H1 (cell line): ENCODE measurements around the gene DYNC2I2. TPM values are rescaled to one million over a fixed set of nuclear protein-coding genes. Genes with fewer than 3 reads are reported as not detected.

Experiments used
- CTCF ChIA-PET: fragments of 300-600 bp; sonication (Branson Sonifier 250); formaldehyde crosslinking; loops from one replicate; lab custom pipeline; 2021; ENCODE audit not compliant: partially characterized antibody; lab: Charles Lee
- POLR2A ChIA-PET: fragments of 300-600 bp; sonication (Branson Sonifier 250); formaldehyde crosslinking; loops from one replicate; lab custom pipeline; 2021; ENCODE audit warnings: inconsistent platforms; ENCODE audit not compliant: partially characterized antibody; lab: Charles Lee
- DNase-seq, 2 experiments: peaks; one replicate each; pipeline versions ENCODE4 v3.0.0 to v3.0.0-alpha.2; 2010 to 2022; ENCODE audit warnings: low spot score in 2 of 2, low read depth in 1 of 2, mixed read lengths in 1 of 2
- FAIRE-seq: peaks from 2 replicates; lab custom pipeline; 2011; peaks lifted over from hg19 to GRCh38; lab: Jason Lieb, UNC
- H2AFZ ChIP-seq: 2 replicates; pipeline ENCODE4 v1.8.1; 2012; ENCODE audit warnings: low read length, inconsistent platforms
- H2AK5ac ChIP-seq: 2 replicates; pipeline ENCODE4 v1.6.1; 2013; ENCODE audit warnings: low read depth, low read length
- H2BK120ac ChIP-seq: replicated peaks from 2 replicates; pipeline ENCODE3; 2013; ENCODE audit warnings: low read depth, low read length, inconsistent platforms
- H2BK12ac ChIP-seq: 2 replicates; pipeline ENCODE4 v1.6.1; 2013; ENCODE audit warnings: low read depth, low read length
- H2BK15ac ChIP-seq: 2 replicates; pipeline ENCODE4 v1.6.1; 2013; ENCODE audit warnings: low read length
- H2BK20ac ChIP-seq: 2 replicates; pipeline ENCODE4 v1.6.1; 2013; ENCODE audit warnings: low read length
- H2BK5ac ChIP-seq: 2 replicates; pipeline ENCODE4 v1.6.1; 2013; ENCODE audit warnings: low read depth, low read length
- H3K14ac ChIP-seq: 2 replicates; pipeline ENCODE4 v1.6.1; 2013; ENCODE audit warnings: inconsistent platforms; ENCODE audit not compliant: insufficient read length
- H3K18ac ChIP-seq: 2 replicates; pipeline ENCODE4 v1.6.1; 2013; ENCODE audit warnings: low read length; ENCODE audit errors: extremely low read depth
- H3K23ac ChIP-seq: 2 replicates; pipeline ENCODE4 v1.6.1; 2013; ENCODE audit warnings: inconsistent platforms; ENCODE audit not compliant: insufficient read length
- H3K23me2 ChIP-seq: 2 replicates; pipeline ENCODE4 v1.6.1; 2013; ENCODE audit warnings: low read depth, low read length
- H3K27ac ChIP-seq: 2 replicates; pipeline ENCODE4 v1.6.1; 2011; ENCODE audit warnings: low read depth, low read length, inconsistent platforms
- H3K27me3 ChIP-seq, 4 experiments: replicated peaks in 1 of 4; 1 replicate in 1 of 4; 2 replicates in 3 of 4; pipeline versions ENCODE4 v1.6.1 to v1.8.1; 2011 to 2013; ENCODE audit warnings: low read length in 3 of 4, mild to moderate bottlenecking in 3 of 4, inconsistent platforms in 2 of 4, mixed read lengths in 2 of 4, moderate library complexity in 1 of 4; ENCODE audit not compliant: control insufficient read depth in 3 of 4, insufficient read depth in 3 of 4; ENCODE audit errors: extremely low read depth in 1 of 4
- H3K36me3 ChIP-seq, 4 experiments: 2 replicates each; pipeline versions ENCODE4 v1.6.1 to v1.8.1; 2011 to 2013; ENCODE audit warnings: mild to moderate bottlenecking in 4 of 4, low read length in 3 of 4, moderate library complexity in 2 of 4, control low read depth in 1 of 4, inconsistent platforms in 1 of 4; ENCODE audit not compliant: insufficient read depth in 4 of 4, control insufficient read depth in 2 of 4
- H3K4ac ChIP-seq: replicated peaks from 2 replicates; pipeline ENCODE3; 2013; ENCODE audit warnings: low read length, low read depth, mixed read lengths, inconsistent platforms; ENCODE audit not compliant: insufficient read length
- H3K4me1 ChIP-seq, 4 experiments: replicated peaks in 1 of 4; 1 replicate in 1 of 4; 2 replicates in 3 of 4; pipeline versions ENCODE4 v1.6.1 to v1.8.1; 2011 to 2013; ENCODE audit warnings: low read length in 3 of 4, inconsistent platforms in 2 of 4, mixed read lengths in 1 of 4; ENCODE audit not compliant: insufficient read depth in 4 of 4, control insufficient read depth in 3 of 4
- H3K4me2 ChIP-seq, 2 experiments: 2 replicates each; pipeline versions ENCODE4 v1.6.1 to v1.8.1; 2011 to 2013; ENCODE audit warnings: low read depth in 2 of 2, low read length in 2 of 2, control low read depth in 1 of 2, inconsistent platforms in 1 of 2, mild to moderate bottlenecking in 1 of 2; ENCODE audit not compliant: insufficient read depth in 1 of 2
- H3K4me3 ChIP-seq, 4 experiments: fragments of 200-600, 300-600 bp in 1 of 4; sonication (generic), shearing (Covaris generic), sonication (Bioruptor Twin) in 1 of 4; 2 replicates each; pipeline versions ENCODE4 v1.5.1 to v1.8.1; 2011 to 2016; ENCODE audit warnings: low read length in 4 of 4, low read depth in 3 of 4, control low read depth in 2 of 4, inconsistent platforms in 2 of 4, mild to moderate bottlenecking in 2 of 4, mixed read lengths in 1 of 4, moderate library complexity in 1 of 4; ENCODE audit not compliant: insufficient read depth in 2 of 4; ENCODE audit errors: extremely low read depth in 1 of 4
- H3K56ac ChIP-seq: replicated peaks from 2 replicates; pipeline ENCODE3; 2013; ENCODE audit warnings: low read depth, mild to moderate bottlenecking, mixed read lengths, low read length, inconsistent platforms; ENCODE audit not compliant: insufficient read length
- H3K79me1 ChIP-seq: 2 replicates; pipeline ENCODE4 v1.6.1; 2013; ENCODE audit warnings: low read depth, low read length, control low read depth
- H3K79me2 ChIP-seq, 2 experiments: 2 replicates each; pipeline versions ENCODE4 v1.6.1 to v1.8.1; 2012 to 2013; ENCODE audit warnings: low read length in 2 of 2, mild to moderate bottlenecking in 2 of 2, inconsistent platforms in 1 of 2; ENCODE audit not compliant: insufficient read depth in 2 of 2, control insufficient read depth in 1 of 2
- H3K9ac ChIP-seq, 4 experiments: replicated peaks in 1 of 4; 1 replicate in 1 of 4; 2 replicates in 3 of 4; pipeline versions ENCODE4 v1.6.1 to v1.8.1; 2011 to 2013; ENCODE audit warnings: low read depth in 3 of 4, low read length in 3 of 4, control low read depth in 2 of 4, mild to moderate bottlenecking in 2 of 4, moderate library complexity in 2 of 4, inconsistent platforms in 1 of 4; ENCODE audit errors: extremely low read depth in 1 of 4
- H3K9me3 ChIP-seq, 2 experiments: 2 replicates each; pipeline versions ENCODE4 v1.6.1 to v1.8.1; 2012 to 2013; ENCODE audit warnings: mild to moderate bottlenecking in 2 of 2, moderate library complexity in 2 of 2, control low read depth in 1 of 2, inconsistent platforms in 1 of 2, low read depth in 1 of 2, low read length in 1 of 2, mixed read lengths in 1 of 2; ENCODE audit not compliant: insufficient read depth in 2 of 2
- H4K20me1 ChIP-seq, 2 experiments: replicated peaks in 1 of 2; 2 replicates each; pipeline versions ENCODE3 to v1.8.1; 2011 to 2013; ENCODE audit warnings: inconsistent platforms in 2 of 2, low read length in 2 of 2, mild to moderate bottlenecking in 1 of 2; ENCODE audit not compliant: insufficient read depth in 2 of 2, control insufficient read depth in 1 of 2
- H4K5ac ChIP-seq: 2 replicates; pipeline ENCODE4 v1.6.1; 2013; ENCODE audit warnings: low read length, low read depth, mixed read lengths, inconsistent platforms; ENCODE audit not compliant: insufficient read length
- H4K8ac ChIP-seq: 2 replicates; pipeline ENCODE4 v1.8.0; 2013; ENCODE audit warnings: mild to moderate bottlenecking, moderate library complexity, low read length, inconsistent platforms; ENCODE audit not compliant: insufficient read depth; ENCODE audit errors: extremely low read depth
- H4K91ac ChIP-seq: replicated peaks from 2 replicates; pipeline ENCODE3; 2013; ENCODE audit warnings: low read length, mixed read lengths, inconsistent platforms; ENCODE audit not compliant: insufficient read length
- E2F6 ChIP-seq: IDR thresholded peaks from 2 replicates; pipeline ENCODE4 v1.6.1; 2012; ENCODE audit warnings: inconsistent platforms
- JUND ChIP-seq: IDR thresholded peaks from 2 replicates; pipeline ENCODE4 v1.6.1; 2011; ENCODE audit warnings: mild to moderate bottlenecking, improper control_type of control experiment, low read length
- SUZ12 ChIP-seq: fragments of 200-600 bp; sonication (generic); IDR thresholded peaks from 2 replicates; pipeline ENCODE4 v1.6.1; 2012; ENCODE audit warnings: mild to moderate bottlenecking, inconsistent platforms, low read length, moderate library complexity, mixed read lengths
- TAF1 ChIP-seq: IDR thresholded peaks from 2 replicates; pipeline ENCODE4 v1.6.1; 2011; ENCODE audit warnings: mild to moderate bottlenecking, low read depth, low read length
- TCF12 ChIP-seq: IDR thresholded peaks from 2 replicates; pipeline ENCODE4 v1.6.1; 2011; ENCODE audit warnings: low read depth, mild to moderate bottlenecking, low read length
- WGBS, 2 experiments: shearing (Covaris generic) in 1 of 2; methylation state at CpG; one replicate each; pipeline versions ENCODE4 v1.1.6 to v1.1.7; 2013 to 2015; ENCODE audit warnings: low lambda C conversion rate in 2 of 2, mixed read lengths in 2 of 2, inconsistent platforms in 1 of 2, low coverage in 1 of 2, missing lambda C conversion rate in 1 of 2; ENCODE audit not compliant: insufficient replicate concordance in 2 of 2, insufficient coverage in 1 of 2, insufficient read length in 1 of 2; ENCODE audit errors: extremely low coverage in 1 of 2, missing lambda C conversion rate in 1 of 2; 5-methylcytosine and 5-hydroxymethylcytosine counted together
- polyA plus RNA-seq, 7 experiments: library from polyadenylated mRNA; depleted of rRNA in 3 of 7; stranded (reverse) in 5 of 7; unstranded in 2 of 7; fragments of >200 nt in 5 of 7; fragments of 200-250 nt in 2 of 7; gene quantifications; 1 replicate in 5 of 7; 2 replicates in 1 of 7; 4 replicates in 1 of 7; pipeline versions ENCODE4 v1.2.1 to v1.2.3, GENCODE V29; 2011 to 2013; ENCODE audit warnings: missing spikeins in 2 of 7, mixed read lengths in 2 of 7
- total RNA-seq: library from RNA; stranded (reverse); fragmentation: NEBNext Ultra II Directional; extraction: Animal tissue kit (Norgen Biotek cat#: 25700); gene quantifications from 2 replicates; pipeline ENCODE4 v1.2.1, GENCODE V29; 2021

The DYNC2I2 gene
- total and polyA plus RNA-seq, 2 of the 8 experiments (the other 6 are each of a cell fraction or from before 2014, with no cell fraction given): 58.0 to 78.5 TPM

GRCh38 chr9:128593856-128594255 is 62.8 kb downstream of the DYNC2I2 start:
- Histone ChIP-seq H2BK120ac (no peak overlapping the region), H3K79me1 (no peaks in the 10 kb centered on the region), H3K14ac (no peak overlapping the region), H3K4me2 (no peak overlapping the region), H3K18ac (no peak overlapping the region), H3K79me2 (no peaks in the 10 kb centered on the region), H3K27ac (no peak overlapping the region), H3K23me2 (no peaks in the 10 kb centered on the region), H3K27me3 (no peaks in the 10 kb centered on the region), H4K91ac (no peak overlapping the region), H3K9ac (no peak overlapping the region), H3K9me3 (no peaks in the 10 kb centered on the region), H3K36me3 (peaks cover 27 to 65% (median 50%) of the 10 kb centered on the region in 4 experiments), H3K56ac (no peak overlapping the region), H3K4me3 (no peak overlapping the region), H3K23ac (no peak overlapping the region), H2BK15ac (no peak overlapping the region), H2AK5ac (no peak overlapping the region), H3K4ac (no peak overlapping the region), H4K8ac (no peak overlapping the region; the same call in 1 of the 2 replicates), H2AFZ (no peak overlapping the region), H2BK20ac (no peak overlapping the region), H2BK5ac (no peak overlapping the region), H4K20me1 (peaks cover 0 to 6% of the 10 kb centered on the region in 2 experiments), H2BK12ac (no peak overlapping the region), H3K4me1 (no peaks in the 10 kb centered on the region), H4K5ac (no peak overlapping the region)
- ChIA-PET POLR2A (no interaction called here), CTCF (no interaction called here)
- 95% methylated on average over 9 of the region's 9 CpGs; no CpG with 5 or more reads in 1 of the 2 experiments for WGBS, 2 experiments
- DNase-seq: no peak
- no peak for TF ChIP-seq E2F6
- TF ChIP-seq JUND: no peak
- no peak for TF ChIP-seq TAF1
- no peak for TF ChIP-seq SUZ12
- no peak for TF ChIP-seq TCF12
- FAIRE-seq: no peak
